ENCODE data around the gene RYK.
A peak's percentile ranks its signal among the peaks of the same experiment; 100 is the strongest.
"Not testable (repeated sequence)": the region's sequence is repeated elsewhere in the genome, so short reads cannot be mapped to it uniquely, and the experiment has no call there.

The RYK gene

GRCh38 chr3:134250717-134251220 lies at the start of gene RYK:
RYK (minus strand) TSS chr3:134250859; CDS start chr3:134250654, 205 bp downstream.
- peak; percentile 63 for DNase-seq

GRCh38 chr3:134299888-134300206 lies 49.2 kb upstream of the RYK start:
- no peak for DNase-seq

GRCh38 chr3:134299185-134299887 lies 48.7 kb upstream of the RYK start:
- DNase-seq = no peak

- no peak for DNase-seq
Observed at GRCh38 chr3:134298249-134298648, 47.6 kb upstream of the RYK start.

- DNase-seq = no peak
Observed at GRCh38 chr3:134296616-134297015, 46.0 kb upstream of the RYK start.

- no peak for DNase-seq
Observed at GRCh38 chr3:134295930-134296329, 45.3 kb upstream of the RYK start.

- DNase-seq = no peak
Observed at GRCh38 chr3:134294302-134295280, 43.9 kb upstream of the RYK start.

- DNase-seq = no peak
Observed at GRCh38 chr3:134291319-134292254, 40.9 kb upstream of the RYK start.

- no peak for DNase-seq
Observed at GRCh38 chr3:134287512-134287911, 36.9 kb upstream of the RYK start.

GRCh38 chr3:134284438-134284837 lies 33.8 kb upstream of the RYK start:
- DNase-seq = no peak

- DNase-seq = no peak
Observed at GRCh38 chr3:134282659-134283047, 32.0 kb upstream of the RYK start.

- DNase-seq = no peak
Observed at GRCh38 chr3:134281912-134282658, 31.4 kb upstream of the RYK start.

GRCh38 chr3:134279466-134279865 lies 28.8 kb upstream of the RYK start:
- no peak for DNase-seq

- no peak for DNase-seq
Observed at GRCh38 chr3:134277066-134277660, 26.5 kb upstream of the RYK start.

GRCh38 chr3:134276086-134276485 lies 25.4 kb upstream of the RYK start:
- no peak for DNase-seq

- not testable (repeated sequence) for DNase-seq
Observed at GRCh38 chr3:134275110-134275509, 24.5 kb upstream of the RYK start.

GRCh38 chr3:134274571-134274970 lies 23.9 kb upstream of the RYK start:
- DNase-seq = no peak

- no peak for DNase-seq
Observed at GRCh38 chr3:134267996-134268395, 17.3 kb upstream of the RYK start.

- DNase-seq = no peak
Observed at GRCh38 chr3:134260987-134261386, 10.3 kb upstream of the RYK start.

GRCh38 chr3:134258761-134259347 lies 8.2 kb upstream of the RYK start:
- no peak for DNase-seq

- DNase-seq = no peak
Observed at GRCh38 chr3:134255404-134255803, 4.7 kb upstream of the RYK start.

Measured in NCI-H1048 (cell line).